GM18505 (cell line): ENCODE measurements around the gene DUS3L.

Experiments
- ATAC-seq: cut with Tn5 transposase; IDR thresholded peaks from one replicate; pipeline ENCODE4 v1.9.1; 2021; ENCODE audit not compliant: unreplicated experiment
- POLR2A ChIP-seq: IDR thresholded peaks from 4 replicates; pipeline ENCODE4 v1.6.1; 2011; ENCODE audit warnings: borderline replicate concordance; ENCODE audit not compliant: insufficient read depth, insufficient read length; ENCODE audit errors: extremely low read depth

DUS3L gene

GRCh38 chr19:5814123-5814851 lies 23.3 kb upstream of the DUS3L start:
- TF ChIP-seq POLR2A: no peak
- ATAC-seq: no peak

- TF ChIP-seq POLR2A: no peak
- no peak for ATAC-seq
Observed at GRCh38 chr19:5811117-5811516, 20.2 kb upstream of the DUS3L start.

GRCh38 chr19:5809469-5809868 lies 18.5 kb upstream of the DUS3L start:
- no peak for TF ChIP-seq POLR2A
- ATAC-seq: no peak

GRCh38 chr19:5809053-5809452 lies 18.1 kb upstream of the DUS3L start:
- ATAC-seq: no peak
- no peak for TF ChIP-seq POLR2A

GRCh38 chr19:5808120-5808816 lies 17.3 kb upstream of the DUS3L start:
- no peak for TF ChIP-seq POLR2A
- no peak for ATAC-seq

GRCh38 chr19:5806905-5807304 lies 15.9 kb upstream of the DUS3L start:
- ATAC-seq: no peak
- no peak for TF ChIP-seq POLR2A

- ATAC-seq: no peak
- no peak for TF ChIP-seq POLR2A
Observed at GRCh38 chr19:5806133-5806489, 15.1 kb upstream of the DUS3L start.

- TF ChIP-seq POLR2A: no peak
Observed at GRCh38 chr19:5805462-5806132, 14.6 kb upstream of the DUS3L start.

GRCh38 chr19:5804516-5805461 lies 13.8 kb upstream of the DUS3L start, which contains the start of gene NRTN:
Gene NRTN, plus strand, starts transcription at chr19:5805067. Its CDS starts 19,099 bp downstream, at chr19:5824166.
- ATAC-seq: no peak
- no peak for TF ChIP-seq POLR2A

More at GRCh38 chr19:5805462-5806132, 14.6 kb upstream of the DUS3L start:
- no peak for ATAC-seq

- ATAC-seq: peak; percentile 76
- no peak for TF ChIP-seq POLR2A
Observed at GRCh38 chr19:5803752-5804515, 13.0 kb upstream of the DUS3L start.

- no peak for ATAC-seq
- no peak for TF ChIP-seq POLR2A
Observed at GRCh38 chr19:5803441-5803751, 12.4 kb upstream of the DUS3L start.
